ENCODE results near the gene OIT3.
"Not testable (repeated sequence)": the region's sequence is repeated elsewhere in the genome, so short reads cannot be mapped to it uniquely, and the experiment has no call there.

Gene OIT3

DNA sequence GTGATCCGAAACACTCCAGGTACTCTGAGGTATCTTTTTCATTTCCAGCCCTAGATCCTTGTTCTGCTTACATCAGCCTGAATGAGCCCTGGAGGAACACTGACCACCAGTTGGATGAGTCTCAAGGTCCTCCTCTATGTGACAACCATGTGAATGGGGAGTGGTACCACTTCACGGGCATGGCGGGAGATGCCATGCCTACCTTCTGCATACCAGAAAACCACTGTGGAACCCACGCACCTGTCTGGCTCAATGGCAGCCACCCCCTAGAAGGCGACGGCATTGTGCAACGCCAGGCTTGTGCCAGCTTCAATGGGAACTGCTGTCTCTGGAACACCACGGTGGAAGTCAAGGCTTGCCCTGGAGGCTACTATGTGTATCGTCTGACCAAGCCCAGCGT, 5.1 kb downstream of the OIT3 start:
- no peak for DNase-seq (ENCODE audit: low spot score)
- TF ChIP-seq, protein P1, sequence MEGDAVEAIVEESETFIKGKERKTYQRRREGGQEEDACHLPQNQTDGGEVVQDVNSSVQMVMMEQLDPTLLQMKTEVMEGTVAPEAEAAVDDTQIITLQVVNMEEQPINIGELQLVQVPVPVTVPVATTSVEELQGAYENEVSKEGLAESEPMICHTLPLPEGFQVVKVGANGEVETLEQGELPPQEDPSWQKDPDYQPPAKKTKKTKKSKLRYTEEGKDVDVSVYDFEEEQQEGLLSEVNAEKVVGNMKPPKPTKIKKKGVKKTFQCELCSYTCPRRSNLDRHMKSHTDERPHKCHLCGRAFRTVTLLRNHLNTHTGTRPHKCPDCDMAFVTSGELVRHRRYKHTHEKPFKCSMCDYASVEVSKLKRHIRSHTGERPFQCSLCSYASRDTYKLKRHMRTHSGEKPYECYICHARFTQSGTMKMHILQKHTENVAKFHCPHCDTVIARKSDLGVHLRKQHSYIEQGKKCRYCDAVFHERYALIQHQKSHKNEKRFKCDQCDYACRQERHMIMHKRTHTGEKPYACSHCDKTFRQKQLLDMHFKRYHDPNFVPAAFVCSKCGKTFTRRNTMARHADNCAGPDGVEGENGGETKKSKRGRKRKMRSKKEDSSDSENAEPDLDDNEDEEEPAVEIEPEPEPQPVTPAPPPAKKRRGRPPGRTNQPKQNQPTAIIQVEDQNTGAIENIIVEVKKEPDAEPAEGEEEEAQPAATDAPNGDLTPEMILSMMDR (IDR thresholded peaks at IDR 0.05; ENCODE audit: extremely low read depth, missing control alignments): no peak

DNA sequence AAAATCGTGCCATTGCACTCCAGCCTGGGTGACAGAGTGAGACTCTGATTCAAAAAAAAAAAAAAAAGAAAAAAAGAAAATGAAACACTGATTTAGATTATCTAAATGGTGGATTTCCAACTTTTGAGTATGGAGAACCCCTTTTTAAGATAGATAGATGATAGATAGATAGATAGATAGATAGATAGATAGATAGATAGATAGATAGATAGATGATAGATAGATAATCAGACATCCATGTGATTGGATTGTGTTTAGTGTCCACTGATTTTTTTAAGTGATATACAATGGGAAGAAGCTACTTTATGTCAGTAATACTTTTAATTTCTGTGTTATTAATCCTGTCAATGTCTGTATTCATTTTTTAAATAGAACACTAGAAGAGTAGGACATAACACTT, 6.0 kb downstream of the OIT3 start:
- no peak for DNase-seq (ENCODE audit: low spot score)
- TF ChIP-seq, protein P1 (IDR thresholded peaks at IDR 0.05; ENCODE audit: extremely low read depth, missing control alignments): no peak

DNA sequence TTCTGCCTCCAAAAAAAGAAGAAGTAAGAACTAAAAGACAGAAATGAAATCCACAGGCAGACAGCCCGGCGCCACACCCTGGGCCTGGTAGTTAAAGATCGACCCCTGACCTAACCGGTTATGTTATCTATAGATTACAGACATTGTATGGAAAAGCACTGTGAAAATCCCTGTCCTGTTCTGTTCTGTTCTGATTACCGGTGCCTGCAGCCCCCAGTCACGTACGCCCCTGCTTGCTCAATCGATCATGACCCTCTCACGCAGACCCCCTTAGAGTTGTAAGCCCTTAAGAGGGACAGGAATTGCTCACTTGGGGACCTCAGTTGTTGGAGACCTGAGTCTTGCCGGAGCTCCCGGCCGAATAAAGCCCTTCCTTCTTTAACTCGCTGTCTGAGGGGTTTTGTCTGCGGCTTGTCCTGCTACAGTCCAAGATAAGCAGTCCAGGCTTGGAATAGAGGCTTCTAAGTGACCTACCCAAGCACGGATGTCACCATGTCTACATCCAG, 10.5 kb downstream of the OIT3 start:
- not testable (repeated sequence) for DNase-seq (ENCODE audit: low spot score)

DNA sequence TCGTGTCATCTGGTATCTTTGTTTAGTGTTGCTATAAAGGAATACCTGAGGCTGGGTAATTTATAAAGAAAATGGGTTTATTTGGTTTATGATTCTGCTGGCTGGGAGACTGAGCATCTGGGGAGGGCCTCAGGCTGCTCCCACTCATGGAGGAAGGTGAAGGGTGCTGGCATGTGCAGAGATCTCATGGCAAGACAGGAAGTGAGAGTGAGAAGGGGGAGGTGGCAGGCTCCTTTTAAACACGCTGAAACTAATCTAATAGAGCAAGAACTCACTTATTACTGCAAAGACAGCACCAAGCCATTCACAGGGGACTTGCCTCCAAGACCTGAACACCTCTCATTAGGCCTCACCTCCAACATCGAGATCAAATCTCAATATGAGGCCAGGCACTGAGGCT, 11.3 kb downstream of the OIT3 start:
- DNase-seq (ENCODE audit: low spot score): no peak
- TF ChIP-seq, protein P1 (IDR thresholded peaks at IDR 0.05; ENCODE audit: extremely low read depth, missing control alignments): no peak

DNA sequence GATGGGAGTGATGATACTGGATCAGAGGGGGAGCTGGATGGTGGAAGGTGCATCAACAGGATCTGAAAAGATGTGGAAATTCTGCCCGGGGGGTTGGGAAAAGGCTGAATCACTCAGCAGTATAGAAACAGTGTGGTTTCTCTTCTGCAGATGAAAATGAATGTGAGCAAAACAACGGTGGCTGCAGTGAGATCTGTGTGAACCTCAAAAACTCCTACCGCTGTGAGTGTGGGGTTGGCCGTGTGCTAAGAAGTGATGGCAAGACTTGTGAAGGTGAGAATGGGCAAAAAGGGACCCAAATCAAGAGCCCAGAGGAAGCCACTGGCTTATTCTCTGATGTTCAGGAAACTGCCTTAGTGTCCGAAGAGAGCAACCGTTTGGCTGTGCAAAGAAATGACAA, 12.9 kb downstream of the OIT3 start:
- no peak for DNase-seq (ENCODE audit: low spot score)
- TF ChIP-seq, protein P1 (IDR thresholded peaks at IDR 0.05; ENCODE audit: extremely low read depth, missing control alignments): no peak

DNA sequence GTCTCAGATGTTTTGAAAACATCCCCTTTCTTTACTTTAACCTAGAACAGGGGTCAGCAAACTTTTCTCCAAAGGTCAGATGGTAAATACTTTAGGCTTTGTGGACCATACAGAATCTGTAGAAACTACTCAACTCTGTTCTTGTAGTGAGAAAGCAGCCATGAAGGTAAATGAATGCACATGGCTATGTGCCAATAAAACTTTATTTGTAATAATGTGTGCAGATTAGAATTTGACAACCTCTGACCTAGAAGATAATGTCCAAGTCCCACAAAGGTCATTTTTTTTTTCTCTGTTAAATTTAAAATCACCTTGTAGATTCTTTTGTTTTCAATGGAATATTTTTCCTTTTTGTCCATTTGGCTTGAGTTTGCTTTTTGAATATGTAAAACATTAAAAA, 17.2 kb downstream of the OIT3 start:
- no peak for DNase-seq (ENCODE audit: low spot score)
- TF ChIP-seq, protein P1 (IDR thresholded peaks at IDR 0.05; ENCODE audit: extremely low read depth, missing control alignments): no peak

DNA sequence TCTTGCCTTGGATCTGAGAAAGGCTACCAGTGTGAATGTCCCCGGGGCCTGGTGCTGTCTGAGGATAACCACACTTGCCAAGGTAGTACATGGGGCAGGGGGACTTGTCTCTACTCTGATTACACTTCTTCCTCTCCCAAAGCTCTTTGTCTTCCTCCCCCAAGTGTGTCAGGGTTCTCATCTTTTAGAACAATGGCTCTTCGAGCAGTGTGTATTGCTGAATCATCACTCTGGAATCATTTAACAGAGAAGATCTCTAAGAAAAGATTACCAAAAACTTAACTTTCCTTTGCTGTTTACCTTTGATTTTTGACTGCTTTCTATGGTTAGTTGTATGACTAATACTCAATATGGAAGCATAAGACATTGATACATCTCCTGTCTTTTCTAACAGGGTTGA, 18.2 kb downstream of the OIT3 start:
- TF ChIP-seq, protein P1 (IDR thresholded peaks at IDR 0.05; ENCODE audit: extremely low read depth, missing control alignments): no peak
- DNase-seq (ENCODE audit: low spot score): no peak

DNA sequence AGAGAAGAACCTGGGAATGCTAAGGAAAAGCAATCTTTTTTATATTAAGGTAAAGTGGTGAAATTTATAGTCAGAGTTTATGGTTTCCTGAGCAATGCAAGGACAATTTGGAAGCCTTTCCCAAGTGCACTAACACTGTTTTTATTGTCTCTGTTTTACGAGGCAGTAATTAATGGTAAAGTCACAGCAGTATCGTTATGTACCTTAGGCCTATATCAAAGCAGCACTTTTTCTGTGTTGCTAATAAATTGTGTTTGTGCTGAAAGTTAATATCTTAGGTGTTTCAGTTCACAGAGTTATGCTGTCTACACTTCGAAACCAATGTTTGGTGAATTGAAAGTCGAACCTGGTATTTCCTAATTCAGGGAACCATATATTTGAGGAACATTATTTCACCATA, 19.2 kb downstream of the OIT3 start:
- TF ChIP-seq, protein P1 (IDR thresholded peaks at IDR 0.05; ENCODE audit: extremely low read depth, missing control alignments): no peak
- DNase-seq (ENCODE audit: low spot score): no peak

All from GM20000 (cell line).